GM21529 (cell line): ENCODE data around the gene NFATC1.
"Not testable (repeated sequence)": the region's sequence is repeated elsewhere in the genome, so short reads cannot be mapped to it uniquely, and the experiment has no call there.

Experiments
- ATAC-seq: cut with Tn5 transposase; IDR thresholded peaks from one replicate; pipeline ENCODE4 v1.9.1; 2021; ENCODE audit not compliant: unreplicated experiment

NFATC1 gene

DNA sequence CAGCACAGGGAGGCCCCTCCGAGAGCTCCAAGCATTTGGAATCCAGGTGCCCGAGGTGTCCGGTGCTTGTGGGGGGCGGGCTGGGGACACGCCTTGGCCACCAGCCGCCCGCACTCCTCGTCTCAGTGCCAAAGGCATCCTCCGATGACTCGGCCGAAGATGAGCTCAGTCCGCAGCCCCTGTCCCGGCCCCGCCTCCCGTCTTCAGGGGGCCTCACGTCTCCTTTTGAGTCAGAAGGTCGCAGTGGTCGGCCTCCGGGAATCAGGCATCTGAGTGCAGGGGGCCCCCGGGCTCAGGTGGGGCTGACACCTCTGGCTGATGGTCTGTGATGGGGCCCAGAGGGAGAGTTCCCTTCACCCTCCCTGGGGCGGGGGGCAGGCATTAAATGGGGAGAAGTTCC lies 74.8 kb downstream of the NFATC1 start:
- ATAC-seq, result no peak

DNA sequence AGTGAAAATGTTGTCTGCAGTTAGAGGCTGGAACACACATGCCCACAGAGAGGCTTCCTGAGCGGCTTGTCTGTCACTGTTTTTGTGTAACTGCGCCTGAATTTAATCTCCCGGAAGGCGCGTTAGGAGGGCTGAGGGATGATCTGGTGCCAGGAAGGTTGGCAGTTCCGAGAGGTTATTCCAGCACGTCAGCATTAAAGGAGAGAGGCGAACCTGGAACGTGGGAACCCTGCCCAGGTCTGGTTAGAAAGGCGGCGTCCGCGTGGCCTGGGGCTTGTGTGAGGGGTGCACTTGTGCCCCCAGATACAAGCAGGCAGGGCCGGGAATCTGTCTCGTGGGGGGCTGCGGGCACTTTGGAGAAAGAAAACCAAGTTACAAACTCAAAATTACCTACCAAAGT lies 75.3 kb downstream of the NFATC1 start:
- no peak for ATAC-seq

DNA sequence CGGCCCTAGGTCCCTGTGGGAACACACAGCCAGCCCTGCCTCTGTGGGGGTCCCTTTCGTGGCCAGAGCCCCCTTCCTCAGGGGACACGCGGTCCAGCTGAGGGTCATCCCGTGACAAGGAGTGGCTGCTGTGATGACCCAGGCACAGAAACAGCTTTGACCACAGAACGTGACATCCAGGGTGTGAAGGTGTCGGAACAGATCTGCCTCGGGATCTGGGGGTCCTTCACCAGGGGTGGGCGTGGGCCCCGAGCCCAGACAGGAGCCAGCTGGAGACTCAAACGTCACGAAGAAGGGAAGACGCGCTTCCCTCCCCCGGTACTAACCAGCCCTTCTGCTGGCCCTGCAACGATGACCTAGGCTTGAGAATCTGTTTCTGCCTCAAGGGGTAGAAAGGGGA lies 75.9 kb downstream of the NFATC1 start:
- ATAC-seq, result no peak

- ATAC-seq, result no peak
Observed at GRCh38 chr18:79472176-79472575, 76.4 kb downstream of the NFATC1 start.

- no peak for ATAC-seq
Observed at GRCh38 chr18:79472946-79473345, 77.2 kb downstream of the NFATC1 start.

- no peak for ATAC-seq
Observed at GRCh38 chr18:79476031-79476917, 80.5 kb downstream of the NFATC1 start.

DNA sequence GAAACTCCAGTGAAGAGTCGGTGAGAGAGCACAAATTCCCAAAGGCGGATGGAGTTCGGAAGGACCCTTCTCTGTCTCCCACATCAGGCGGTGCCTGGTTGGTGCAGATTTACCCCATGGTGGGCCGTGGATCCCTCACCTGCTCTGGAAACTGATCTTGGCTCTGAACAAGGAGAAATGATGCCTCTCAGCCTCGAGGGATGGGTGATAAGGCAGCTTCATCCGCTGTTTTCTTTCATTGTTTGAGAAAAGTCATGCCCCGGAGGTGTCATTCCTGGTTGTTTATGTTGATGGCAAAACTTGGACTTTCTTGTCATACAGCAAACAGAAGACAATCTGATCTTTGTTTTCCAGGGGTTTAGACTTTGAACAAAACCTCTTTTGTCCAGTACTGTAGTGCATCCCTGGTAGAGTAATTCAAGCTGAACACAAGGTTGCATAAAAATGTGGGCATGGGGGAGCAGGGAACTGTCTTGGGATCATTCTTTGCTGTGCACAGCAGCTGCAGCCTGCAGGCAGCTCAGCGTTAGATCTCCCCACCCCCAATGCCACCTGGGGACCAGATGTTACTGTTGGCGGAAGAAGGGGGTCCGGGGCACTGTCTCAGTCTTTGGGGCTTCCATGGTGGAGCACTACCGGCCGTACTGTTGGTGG lies 81.3 kb downstream of the NFATC1 start:
- ATAC-seq, result no peak

DNA sequence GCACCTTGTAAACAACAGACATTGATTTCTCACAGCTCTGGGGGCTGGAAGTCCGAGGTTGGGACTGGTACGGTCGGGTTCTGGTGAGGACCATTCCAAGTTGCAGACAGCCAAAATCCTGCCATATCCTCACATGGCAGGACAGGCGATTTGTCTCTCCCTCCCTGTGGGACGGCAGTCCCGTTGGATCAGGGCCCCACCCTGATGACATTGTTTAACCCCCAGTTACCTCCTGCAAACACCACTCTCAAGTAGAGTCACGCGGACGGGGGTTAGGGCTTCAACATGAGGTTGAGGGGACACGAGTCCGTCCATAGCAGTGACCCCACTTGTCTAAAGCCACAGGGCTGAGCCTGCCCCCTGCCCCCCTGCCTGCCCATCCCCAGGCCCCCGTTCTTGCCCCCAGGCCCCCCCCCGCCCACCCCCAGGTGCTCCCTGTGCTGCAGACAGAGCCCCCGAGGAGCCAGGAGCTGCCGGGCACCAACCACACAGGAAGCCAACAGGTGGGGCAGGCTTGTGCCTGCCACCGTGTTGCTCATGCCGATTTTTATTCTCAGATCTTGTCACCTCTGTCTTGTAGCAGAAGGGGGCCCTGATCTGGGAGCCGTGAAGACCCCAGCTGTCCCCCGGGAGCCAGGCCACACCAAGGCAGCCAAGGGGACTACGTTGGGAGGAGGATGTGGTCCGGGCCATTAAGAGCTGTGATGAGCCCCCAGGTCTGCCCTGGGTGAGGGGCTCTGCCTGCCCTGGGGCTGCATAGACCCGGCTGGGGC lies 82.2 kb downstream of the NFATC1 start:
- no peak for ATAC-seq

GRCh38 chr18:79478484-79479115 lies 82.9 kb downstream of the NFATC1 start:
- ATAC-seq, result no peak

- no peak for ATAC-seq
Observed at GRCh38 chr18:79479116-79479760, 83.5 kb downstream of the NFATC1 start.

- no peak for ATAC-seq
Observed at GRCh38 chr18:79479761-79480161, 84.0 kb downstream of the NFATC1 start.

DNA sequence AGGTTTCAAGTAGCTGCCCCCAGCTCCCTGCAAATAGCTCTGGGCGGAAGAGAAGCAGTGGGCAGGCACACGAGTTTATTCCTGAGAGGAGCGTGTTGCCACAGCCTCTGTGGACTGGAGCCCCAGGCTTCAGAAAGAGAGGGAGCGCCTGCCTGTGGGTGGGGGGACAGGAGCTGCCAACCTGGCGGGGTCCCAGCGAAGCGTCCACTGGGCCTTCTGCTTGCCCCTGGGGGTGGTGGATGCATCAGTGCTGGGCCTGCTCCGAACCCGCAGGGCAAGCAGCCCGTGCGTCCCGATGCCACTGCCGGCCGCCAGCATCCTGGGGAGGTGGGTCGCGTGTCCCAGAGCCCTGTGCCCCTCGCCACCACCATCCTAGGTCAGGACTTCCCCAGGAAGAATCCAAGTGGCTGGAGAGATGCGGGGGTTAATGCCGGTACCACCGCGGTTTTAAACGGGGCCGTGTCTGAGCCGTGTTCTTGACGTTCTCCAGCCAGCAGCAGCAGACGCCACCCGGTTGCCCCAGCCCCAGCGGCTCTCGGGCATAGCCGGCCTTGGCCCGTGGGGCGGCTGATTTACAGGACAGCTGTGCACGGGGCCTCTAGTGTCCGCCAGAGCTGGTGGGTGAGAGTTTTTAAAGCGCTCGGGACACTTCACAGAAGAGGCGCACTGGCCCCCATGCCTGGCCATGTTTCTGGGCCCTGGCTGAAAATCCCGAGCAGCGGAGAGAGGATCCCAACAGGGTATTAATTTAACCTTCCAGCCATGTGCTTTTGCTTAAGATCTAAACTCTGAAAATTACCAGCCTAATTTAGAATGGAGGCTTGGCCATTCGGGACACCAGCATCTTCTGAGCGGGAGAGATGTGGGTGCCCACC lies 84.7 kb downstream of the NFATC1 start:
- no peak for ATAC-seq

GRCh38 chr18:79481046-79481790 lies 85.5 kb downstream of the NFATC1 start:
- no peak for ATAC-seq

DNA sequence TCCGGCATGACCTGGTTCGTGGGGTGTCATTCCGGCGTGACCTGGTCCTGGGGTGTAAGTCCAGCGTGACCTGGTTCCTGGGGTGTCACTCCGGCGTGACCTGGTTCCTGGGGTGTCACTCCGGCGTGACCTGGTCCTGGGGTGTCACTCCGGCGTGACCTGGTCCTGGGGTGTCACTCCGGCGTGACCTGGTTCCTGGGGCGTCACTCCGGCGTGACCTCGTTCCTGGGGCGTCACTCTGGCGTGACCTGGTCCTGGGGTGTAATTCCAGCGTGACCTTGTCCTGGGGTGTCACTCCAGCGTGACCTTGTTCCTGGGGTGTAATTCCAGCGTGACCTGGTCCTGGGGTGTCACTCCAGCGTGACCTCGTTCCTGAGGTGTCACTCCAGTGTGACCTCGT lies 87.7 kb downstream of the NFATC1 start:
- ATAC-seq, result not testable (repeated sequence)

GRCh38 chr18:79483971-79484491 lies 88.3 kb downstream of the NFATC1 start:
- ATAC-seq, result no peak

DNA sequence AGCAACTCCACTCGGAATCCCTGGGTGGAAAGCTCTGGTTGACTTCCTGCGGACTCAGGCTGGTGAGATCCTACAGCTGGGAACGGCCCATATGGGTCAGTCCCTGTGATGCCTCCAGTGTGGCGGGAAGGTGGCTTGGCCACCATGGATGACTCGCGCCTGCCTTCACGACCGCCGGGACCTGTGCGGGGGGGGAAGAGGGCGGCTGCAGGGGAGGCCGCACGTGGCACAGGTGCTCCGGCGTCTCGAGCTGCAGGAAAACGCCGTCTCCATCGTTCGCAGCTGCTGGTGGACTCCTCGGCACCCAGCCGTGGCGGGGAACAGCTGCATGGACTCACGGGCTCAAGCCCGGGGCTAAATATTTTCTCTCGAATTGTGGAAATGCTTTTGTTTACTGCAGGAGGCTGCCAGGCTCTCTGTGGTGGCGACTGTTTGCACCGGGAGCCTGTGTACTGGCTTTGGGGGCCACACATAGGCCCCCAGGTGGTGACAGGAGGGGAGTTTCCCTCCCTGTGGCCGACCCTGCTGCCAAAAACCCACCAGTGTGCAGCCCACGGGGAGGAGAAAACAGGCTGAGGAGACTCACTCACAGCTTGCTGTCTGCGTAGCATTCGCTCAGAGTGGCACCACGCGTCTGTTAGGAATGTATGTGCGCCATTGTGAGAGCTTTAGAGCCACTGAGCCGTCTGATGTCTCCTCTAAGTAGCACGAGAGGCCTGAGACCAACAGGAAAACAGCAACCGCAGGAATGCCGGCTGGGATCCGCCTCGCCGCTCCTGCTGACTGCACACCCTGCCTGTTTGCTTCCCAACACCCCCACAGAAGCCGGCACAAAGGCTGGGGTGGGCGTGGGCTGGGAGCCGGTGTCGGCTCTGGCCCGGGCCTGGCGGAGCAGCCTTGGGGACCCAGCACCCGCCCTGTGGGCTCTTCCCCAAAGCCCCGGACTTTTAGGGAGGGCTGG lies 89.2 kb downstream of the NFATC1 start:
- ATAC-seq, result no peak

DNA sequence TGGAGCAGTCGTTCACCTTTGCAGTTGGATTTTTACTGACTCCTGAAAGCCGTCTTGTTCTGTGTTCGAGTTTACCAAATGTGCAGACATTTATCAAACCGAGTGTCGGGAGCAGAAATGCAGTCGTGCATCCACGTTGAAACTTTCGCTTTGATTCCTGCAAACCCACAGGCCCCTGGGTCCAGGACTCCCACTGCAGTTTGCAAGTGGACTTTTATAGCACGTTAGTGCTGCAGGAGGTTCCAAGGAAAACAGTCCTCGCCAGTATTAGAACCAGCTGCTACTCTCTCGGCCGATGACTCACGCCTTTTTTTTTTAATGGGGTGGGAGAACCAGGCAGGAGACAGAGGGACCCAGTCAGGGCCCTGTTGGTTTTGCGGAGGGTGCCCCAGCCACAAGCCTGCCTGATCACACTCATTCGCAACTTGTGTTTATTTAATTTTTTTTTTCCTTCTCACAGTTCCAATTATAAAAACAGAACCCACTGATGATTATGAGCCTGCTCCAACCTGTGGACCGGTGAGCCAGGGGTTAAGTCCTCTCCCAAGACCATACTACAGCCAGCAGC lies 90.1 kb downstream of the NFATC1 start:
- no peak for ATAC-seq
